Measurements from ENCODE around the gene MRPL2.
"Not testable (repeated sequence)": the region's sequence is repeated elsewhere in the genome, so short reads cannot be mapped to it uniquely, and the experiment has no call there.

The MRPL2 gene

DNA sequence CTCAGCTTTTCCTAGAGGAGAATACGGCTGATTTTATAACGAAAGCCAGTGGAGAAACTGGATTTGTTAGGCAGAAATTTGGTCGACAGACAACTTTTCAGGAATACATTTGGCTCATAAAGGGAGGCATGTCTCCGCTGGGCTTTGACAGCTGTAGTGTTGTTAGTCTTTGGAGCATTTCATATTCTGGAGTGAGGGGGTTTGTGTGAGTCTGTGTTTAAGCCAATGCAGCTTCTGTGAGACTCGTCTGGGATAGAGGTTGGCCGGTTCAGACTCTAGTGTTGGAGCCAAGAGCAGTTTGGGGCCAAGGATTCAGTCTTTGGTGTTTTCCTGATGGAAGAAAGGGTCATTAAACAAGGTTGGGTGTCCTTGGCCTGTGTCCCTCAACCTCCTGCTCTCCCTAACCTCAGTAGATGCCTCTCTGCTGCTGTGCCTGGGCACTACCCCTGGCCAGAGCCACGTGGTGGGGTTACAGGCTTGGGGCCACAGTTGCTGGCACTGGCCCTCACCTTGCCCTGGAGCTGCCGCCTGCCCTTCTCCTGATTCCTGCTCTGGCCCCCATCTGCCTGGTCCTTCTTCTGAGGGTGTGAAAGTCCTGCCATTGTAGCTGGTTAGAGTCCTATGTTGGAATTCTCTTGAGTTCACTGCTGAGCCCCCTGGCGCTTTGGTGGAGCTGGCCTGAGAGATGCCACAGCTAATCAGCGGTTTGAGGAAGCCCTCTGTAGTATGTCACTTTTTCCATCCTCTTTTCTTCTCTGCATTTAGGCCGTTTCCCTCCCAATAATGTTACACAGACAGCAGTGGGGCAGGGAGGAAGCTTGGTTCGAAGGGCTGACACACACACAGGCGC is 23.8 kb upstream of the MRPL2 start:
- DNase-seq (ENCODE audit: low read depth, low spot score): peak; percentile 62

DNA sequence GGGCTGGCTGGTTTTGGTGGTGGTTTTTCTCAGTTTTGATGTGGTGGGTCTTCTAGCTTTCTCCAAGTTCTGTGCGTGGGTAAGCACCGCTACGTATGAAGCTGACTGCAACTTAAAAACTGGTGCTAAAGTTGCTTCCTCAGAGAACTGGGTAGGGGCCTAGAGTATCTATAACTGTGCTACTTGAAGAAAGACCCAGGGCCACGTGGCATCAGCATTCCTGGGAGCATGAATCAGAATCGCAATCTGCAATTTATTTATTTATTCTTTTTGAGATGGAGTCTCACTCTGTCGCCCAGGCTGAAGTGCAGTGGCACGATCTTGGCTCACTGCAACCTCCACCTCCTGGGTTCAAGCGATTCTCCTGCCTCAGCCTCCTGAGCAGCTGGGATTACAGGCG is 22.7 kb upstream of the MRPL2 start:
- not testable (repeated sequence) for DNase-seq (ENCODE audit: low read depth, low spot score)

DNA sequence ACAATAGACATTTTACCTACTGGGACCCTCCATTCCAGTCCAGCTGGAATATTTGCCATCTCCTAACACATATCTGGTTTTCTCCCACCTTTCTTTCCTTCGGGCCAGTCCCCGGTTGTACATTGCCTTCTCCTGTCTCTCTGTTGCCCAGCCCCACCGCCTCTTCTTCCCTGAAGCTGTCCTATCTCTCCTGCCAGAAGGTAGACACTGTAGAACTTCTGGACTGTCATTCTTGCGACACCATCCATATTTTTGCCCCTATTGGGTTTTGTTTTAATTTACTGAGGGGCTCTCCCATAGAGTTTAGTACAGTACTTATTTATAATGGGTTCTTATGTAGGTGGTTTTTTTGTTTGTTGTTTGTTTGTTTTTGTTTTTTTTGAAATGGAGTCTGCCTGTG is 21.8 kb upstream of the MRPL2 start:
- DNase-seq (ENCODE audit: low read depth, low spot score): no peak

GRCh38 chr6:43078691-43079090 is 19.5 kb upstream of the MRPL2 start:
- DNase-seq (ENCODE audit: low read depth, low spot score): peak; percentile 67

DNA sequence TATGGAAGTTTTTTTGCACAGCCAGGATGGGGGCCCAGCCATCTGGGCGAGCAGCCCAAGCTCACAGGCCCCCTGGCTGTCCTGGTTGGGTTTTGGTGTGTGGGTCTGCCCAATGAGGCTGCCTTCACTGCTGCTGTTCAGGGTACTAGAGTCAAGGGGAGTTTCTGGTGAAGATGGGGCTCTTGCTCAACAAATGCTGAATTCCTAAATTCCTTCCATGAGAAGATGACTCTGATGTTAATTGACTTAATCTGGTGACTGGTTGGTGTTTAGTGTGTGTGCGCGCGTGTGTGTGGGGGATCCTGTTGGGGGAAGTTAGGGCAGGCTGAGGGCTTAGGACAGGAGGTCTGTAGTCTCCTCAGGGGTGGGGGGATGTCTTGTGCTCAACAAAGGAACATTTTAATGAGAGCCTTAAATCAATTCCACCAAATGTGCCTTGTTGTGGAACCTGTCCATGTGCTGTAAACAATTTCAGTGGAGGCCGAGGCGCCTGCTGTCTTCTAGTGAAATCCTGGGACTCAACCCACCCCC is 18.8 kb upstream of the MRPL2 start:
- DNase-seq (ENCODE audit: low read depth, low spot score): no peak

DNA sequence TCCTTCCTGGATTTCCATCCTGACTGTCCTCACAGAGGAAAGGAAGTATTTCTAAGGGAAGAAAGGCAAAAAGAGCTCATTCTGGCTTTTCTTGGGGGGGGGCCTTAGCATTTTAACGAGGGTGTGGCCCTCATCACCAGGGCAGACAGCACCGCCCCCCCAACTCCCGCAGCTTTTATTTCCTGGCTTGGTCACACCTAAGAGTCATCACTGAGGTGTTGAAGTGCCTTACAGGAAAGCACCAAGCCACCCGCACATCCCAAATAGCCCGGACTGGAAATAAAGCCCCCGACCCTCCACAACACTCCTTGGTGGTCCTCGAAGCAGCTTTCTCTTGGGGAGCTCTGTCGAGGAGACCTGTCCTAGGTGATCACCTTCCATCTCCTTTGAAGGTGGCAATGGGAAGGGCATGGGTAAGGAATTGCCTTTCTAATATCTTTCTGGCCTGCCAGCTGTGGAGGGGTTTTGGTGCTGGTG is 18.1 kb upstream of the MRPL2 start:
- no peak for DNase-seq (ENCODE audit: low read depth, low spot score)

DNA sequence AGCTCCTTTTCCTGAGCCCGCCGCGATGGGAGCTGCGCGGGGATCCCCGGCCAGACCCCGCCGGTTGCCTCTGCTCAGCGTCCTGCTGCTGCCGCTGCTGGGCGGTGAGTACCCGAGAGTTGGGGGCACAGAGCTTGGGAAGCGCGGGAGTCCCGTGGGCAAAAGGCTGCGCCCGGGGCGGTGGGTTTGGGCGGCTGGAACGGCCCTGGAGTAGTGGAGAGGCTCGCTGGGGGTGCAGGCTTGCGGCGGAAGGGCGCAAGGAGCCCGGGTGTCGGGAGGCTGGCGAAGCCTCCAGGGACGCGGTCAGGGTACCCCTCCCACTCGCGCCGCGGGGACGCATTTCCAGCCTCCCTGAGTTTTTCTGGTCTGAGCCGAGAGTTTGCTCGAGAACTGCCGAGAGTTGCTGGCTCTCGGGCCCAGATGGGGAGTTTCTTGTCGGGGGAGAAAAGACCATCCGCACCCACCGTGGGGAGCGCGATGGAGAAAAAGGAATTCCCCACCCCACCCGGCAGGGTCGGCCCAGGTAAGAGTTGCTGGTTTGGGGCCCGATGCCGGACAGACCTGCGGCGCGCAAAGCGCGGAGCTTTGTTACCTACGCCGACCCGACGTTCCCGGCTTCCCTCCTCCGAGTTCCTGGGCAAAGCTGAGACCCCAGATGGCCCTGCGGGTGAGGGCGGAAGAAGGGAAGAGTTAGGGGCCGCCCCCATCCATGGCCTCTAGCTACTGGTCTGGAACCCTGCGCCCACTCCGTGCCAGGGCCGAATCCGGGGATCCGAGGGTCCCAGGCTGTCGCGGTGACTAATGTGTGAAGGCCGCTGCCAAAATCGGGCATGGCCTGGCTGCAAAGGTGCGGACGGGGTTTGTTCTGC is 17.5 kb upstream of the MRPL2 start:
- DNase-seq (ENCODE audit: low read depth, low spot score): peak; percentile 75

- DNase-seq (ENCODE audit: low read depth, low spot score): peak; percentile 73
Observed at GRCh38 chr6:43075670-43076463, 16.6 kb upstream of the MRPL2 start, which contains the start of gene PTK7. TSS of gene PTK7 (plus strand) at chr6:43076314. CDS start at chr6:43076489, 175 bp downstream.

DNA sequence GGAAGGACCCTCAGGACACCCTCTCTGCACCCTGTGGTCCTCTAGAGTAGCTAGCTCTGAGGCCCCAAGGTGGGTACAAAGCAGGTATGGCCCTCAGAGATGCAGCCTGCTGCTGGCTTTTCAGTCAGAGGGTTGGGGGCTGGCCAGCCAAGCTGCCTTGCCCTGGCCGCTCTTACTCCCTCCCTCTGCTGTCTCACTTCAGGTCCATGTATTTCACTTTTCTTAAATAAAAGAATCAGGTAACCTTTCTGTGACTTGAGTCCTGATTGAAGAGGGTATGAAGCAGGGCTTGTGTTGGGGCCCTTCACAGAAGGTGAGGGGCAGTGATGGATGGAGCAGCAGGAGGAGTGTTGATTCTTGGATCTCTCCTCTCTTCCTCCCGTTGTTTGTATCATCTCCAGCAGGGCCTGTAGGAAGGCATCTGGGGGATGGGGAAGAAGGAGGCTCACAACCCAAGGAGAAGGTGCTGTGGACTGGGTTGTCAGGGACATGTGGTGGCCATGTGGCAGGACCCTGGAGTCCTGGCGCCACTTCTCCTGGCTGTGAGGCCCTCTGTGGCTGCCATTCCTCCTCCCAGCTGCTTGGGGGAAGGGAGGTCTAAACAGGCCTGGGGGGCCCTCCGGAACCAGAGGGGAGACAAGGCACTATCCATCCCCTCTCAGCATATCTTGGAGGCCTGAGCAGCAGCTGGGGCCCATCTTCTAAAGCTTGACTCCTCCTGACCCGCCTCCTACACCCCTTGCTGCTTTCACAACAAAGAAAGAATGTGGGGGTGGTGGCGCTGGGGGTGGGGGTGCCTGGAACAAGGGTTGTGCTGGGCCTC is 15.8 kb upstream of the MRPL2 start:
- no peak for DNase-seq (ENCODE audit: low read depth, low spot score)

GRCh38 chr6:43070028-43070632 is 10.9 kb upstream of the MRPL2 start:
- peak; percentile 60 for DNase-seq (ENCODE audit: low read depth, low spot score)

GRCh38 chr6:43062818-43063217 is 3.6 kb upstream of the MRPL2 start:
- DNase-seq (ENCODE audit: low read depth, low spot score): no peak

DNA sequence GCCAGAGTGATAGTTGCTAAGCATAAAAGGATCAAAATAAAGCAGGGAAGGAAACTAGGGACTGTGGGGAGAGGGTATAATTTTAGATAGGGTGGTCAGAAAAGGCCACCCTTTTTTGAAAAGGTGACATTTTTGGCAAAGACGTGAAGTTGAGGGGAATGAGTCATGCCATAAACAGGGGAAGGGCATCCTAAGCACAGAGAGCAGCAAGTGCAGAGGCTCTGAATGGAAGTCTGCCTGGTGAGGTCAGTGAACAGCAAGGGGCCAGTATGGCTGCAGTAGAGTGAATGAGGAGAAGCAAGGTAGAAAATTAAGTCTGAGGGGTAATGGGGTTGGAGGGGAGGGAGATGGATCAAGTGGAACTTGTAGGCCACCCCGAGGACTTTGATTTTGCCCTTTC is 2.6 kb upstream of the MRPL2 start:
- DNase-seq (ENCODE audit: low read depth, low spot score): no peak

DNA sequence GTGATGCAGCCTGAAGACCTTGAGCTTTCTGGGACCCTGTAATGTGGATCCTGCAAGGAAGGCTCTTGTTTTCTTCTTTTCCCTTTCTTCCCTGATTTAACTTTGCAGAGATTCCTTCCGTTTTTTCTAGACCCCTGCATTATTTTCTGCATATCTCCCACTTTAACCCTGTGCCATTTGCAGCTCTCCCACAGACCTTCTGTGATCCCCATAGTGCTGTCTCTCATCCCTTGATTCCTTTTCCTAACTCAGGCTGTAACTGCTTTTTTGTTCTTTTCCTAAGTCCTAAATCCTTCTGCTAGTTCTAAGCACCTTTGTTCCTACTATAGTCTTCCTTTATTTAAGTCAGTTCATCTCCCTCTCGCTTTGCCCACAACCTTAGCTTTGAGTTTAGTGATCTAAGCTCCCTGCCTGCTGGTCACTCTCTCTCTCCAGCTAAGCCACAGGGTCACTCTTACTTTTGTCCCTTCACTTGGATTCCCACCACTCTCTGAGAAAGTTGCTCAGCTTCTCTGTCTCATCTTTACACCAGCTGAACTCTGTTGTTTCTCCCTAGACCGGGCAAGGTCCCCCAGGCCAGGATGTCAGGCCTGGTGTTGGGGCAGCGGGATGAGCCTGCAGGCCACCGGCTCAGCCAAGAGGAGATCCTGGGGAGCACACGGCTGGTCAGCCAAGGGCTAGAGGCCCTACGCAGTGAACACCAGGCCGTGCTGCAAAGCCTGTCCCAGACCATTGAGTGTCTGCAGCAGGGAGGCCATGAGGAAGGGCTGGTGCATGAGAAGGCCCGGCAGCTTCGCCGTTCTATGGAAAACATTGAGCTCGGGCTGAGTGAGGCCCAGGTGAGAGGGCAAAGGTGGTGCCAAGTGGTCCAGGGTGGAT is 1.8 kb upstream of the MRPL2 start:
- DNase-seq (ENCODE audit: low read depth, low spot score): no peak

- DNase-seq (ENCODE audit: low read depth, low spot score): no peak
Observed at GRCh38 chr6:43060034-43060754, 960 bp upstream of the MRPL2 start.

- no peak for DNase-seq (ENCODE audit: low read depth, low spot score)
Observed at GRCh38 chr6:43058531-43058930, 703 bp downstream of the MRPL2 start.

DNA sequence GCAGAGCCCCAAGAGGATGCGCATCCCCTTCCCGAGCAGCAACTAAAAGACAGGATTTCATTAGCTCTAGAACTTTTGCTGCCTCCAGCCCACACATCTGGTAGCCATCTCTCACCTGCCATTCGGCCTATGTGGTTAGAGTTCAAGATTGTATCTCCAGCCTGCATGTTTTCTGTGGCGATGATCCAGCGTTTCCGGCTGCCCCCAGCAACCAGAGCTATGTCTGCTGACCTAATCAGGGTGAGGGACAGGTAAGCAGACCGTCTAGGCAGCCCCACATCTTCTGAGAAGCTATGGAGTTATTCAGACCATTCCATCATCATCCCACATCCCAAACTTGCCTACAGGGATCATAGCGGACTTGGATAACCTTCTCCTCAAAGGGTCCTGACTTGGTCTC is 3.3 kb downstream of the MRPL2 start:
- DNase-seq (ENCODE audit: low read depth, low spot score): no peak

DNA sequence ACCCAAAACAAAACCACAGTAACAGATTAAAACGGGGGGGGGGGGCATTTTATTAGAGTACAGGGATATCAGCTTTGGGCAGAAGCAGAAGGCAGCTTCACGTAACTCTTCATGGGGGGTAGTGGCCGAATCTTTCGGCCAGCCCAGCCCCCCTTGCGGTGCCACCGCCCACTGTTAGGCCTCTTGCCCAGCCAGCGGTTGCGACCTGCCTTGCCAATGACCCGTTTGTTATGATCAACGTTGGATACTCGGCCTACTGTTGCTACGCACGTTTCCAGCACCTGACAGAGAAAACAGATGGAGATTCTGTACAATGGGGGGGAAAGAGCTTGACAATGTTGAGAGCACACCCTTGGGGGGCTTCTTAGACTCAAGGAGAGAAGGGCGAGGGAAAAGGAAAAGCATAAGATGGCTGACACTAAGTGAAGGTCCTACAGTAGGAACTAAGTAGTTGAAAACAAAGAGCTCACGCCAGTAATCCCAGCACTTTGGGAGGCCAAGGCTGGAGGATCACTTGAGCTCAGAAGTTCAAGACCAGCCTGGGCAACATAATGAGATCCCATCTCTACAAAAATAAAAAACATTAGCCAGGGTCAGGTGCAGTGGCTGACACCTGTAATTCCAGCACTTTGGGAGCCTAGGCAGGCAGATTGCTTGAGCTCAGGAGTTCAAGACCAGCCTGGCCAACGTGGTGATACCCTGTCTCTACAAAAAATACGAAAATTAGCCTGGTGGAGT is 4.9 kb downstream of the MRPL2 start:
- DNase-seq (ENCODE audit: low read depth, low spot score): no peak
